HG03520 (cell line): ENCODE measurements around the gene TANGO6.

Experiments
- ATAC-seq: cut with Tn5 transposase; IDR thresholded peaks from one replicate; pipeline ENCODE4 v1.9.1; 2021; ENCODE audit warnings: mild to moderate bottlenecking, moderate library complexity; ENCODE audit not compliant: unreplicated experiment

Gene TANGO6

DNA sequence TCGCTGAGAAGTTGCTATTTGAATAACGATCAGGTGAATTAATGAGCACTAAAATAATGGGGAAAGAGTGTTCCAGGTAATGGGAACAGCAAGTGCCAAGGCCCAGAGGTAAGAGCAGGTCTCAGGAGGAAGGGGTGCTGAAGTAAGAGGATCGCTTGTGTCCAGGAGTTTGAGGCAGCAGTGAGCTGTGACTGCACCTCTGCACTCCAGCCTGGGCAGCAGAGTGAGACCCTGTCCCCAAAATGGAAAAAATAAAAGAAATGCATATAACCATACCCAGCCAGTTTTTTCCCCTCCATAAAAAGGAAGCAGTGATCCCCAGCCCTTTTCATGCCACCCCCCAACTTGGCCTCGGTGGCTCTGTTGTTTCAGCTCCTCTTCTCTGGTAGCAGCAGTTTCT lies 245.4 kb downstream of the TANGO6 start:
- ATAC-seq: no peak

DNA sequence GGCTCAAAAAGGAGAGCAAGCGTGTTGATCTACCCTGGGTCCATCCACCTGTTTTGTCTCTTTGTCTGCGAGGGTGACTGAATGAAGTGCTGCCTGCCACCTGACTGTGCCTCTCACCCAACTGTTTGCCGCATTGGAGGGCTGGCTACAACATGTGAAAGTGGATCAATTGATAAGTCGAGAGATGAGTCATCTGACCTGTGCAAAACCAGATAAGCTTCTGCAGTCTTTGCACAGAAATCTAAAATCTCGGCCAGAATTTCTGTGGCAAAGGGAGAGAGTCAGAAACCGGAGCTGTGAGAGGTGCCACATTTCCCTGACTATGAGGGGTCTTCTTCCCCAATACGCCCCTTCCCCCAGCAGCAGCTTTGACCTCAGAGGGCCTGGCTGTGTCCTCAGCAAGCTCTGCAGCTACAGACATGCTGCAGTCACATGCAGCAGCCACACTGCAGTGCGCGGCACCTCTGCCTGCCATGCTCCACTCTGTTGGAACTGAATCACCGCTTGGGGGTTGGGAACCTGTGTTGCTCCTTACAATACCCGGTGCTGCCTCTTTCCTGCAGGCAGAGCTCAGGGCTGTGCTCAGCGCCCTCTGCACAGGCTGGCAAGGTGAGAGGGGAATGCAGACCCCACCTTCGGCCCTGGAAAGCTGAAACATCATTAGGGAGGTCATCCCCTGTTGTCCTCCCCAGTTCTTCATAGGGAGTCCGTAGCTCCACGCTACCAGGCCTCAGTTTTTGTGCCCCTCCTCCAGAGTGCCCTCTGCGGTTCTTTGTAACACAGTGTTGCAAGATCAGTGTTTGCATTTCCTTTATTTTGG lies 246.0 kb downstream of the TANGO6 start:
- no peak for ATAC-seq

- ATAC-seq: no peak
Measured at GRCh38 chr16:69093974-69094373, 250.6 kb downstream of the TANGO6 start.

DNA sequence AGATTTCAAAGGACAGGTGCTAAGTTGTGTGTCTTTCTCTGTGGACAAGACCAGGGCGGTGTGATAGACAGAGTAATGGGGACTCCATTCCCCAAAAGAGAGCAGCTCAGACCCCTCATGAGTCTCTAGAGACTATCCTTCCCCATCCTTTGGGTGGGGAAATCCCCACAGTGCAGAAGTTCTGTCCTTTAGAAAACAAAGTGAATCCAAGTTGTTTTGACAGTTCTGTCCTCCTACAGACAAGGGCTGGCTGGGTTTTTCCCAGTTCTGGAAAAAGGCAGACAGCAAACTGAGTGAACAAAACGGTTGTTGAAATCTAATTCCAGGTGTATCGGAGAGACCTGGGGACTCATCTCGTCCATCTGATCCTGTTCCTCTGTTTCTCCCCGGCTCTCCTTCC lies 251.2 kb downstream of the TANGO6 start:
- ATAC-seq: no peak

GRCh38 chr16:69095193-69095592 lies 251.9 kb downstream of the TANGO6 start:
- ATAC-seq: no peak

GRCh38 chr16:69100071-69100691 lies 256.9 kb downstream of the TANGO6 start:
- ATAC-seq: no peak

DNA sequence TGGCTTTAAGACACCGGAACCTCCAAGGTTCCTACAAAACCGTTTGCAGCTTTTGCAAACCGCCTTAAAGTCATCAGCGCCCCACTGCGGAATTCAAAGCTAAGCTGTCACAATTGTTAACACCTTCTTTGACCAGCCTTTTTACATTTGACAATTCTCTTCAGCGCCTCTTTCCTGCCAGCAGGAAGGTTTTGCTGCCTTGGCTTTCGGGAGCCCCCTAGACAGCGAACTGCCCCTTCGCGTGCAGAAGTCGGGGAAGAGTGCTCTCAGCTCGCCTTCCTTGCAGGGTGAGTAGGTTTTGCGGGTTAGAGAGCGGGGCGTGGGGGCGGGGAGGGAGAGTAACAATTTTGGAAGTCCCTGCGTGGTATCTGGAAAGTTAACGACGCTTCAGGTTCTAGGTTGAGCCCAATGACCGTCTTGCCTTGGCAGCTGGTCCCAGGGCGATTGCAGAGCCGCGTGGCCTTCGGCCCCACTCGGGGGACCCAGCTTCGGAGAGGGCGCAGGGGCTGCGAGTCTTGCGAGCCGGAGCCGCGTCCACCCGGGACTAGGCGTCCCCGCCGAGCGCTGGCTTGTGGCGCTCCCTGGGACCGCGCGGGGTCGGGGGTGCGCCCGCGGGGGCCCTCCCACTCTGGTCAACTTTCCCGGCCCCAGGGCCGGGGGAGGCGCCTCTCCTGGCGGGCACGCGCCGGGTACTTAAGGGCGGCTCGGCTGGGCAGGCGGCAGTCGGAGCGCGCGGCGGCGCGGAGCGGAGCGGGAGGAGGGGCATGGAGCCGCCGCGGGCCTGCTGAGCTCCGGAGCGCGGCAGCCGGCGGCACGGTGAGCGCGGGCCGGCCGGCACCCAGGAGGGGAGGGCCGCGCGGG lies 262.4 kb downstream of the TANGO6 start, which contains the start of gene HAS3:
TSS of gene HAS3 (plus strand) at position 153 of the 861 bp plus-strand sequence. CDS start 3,743 bp downstream, outside the sequence.
- ATAC-seq: no peak

- no peak for ATAC-seq
Measured at GRCh38 chr16:69106491-69107315, 263.4 kb downstream of the TANGO6 start.

DNA sequence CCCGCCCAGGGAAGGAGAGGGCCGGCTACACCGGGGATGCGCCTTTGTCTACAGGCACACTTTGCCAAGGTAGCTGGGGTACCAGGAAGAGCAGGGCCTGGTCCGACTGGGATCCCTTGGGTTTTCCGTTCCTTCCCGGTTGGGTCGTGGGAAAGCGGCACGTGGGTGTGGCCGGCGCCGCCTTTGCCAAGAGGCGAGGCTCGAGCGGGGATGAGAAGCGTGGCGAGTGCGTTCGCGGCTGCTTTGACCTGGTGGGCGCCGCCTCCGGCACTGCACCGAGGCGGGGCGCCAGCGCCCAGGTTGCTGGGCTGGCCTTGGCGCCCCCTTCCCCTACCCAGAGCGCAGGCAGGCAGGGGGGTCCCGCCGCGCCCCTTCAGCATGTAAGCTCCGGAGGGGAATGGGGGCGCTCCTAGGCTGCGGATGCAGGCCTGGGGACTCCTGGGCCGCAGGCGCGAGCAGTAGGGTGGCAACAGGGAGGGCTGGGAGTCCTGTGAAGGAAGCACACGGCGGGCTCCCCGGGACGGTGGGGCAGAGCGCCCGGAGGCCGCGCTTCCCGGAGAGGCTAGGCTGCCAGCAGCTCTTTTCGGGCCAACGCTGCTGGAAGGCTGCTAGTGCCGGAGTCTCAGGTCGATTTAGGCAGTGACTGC lies 264.1 kb downstream of the TANGO6 start:
- ATAC-seq: no peak

DNA sequence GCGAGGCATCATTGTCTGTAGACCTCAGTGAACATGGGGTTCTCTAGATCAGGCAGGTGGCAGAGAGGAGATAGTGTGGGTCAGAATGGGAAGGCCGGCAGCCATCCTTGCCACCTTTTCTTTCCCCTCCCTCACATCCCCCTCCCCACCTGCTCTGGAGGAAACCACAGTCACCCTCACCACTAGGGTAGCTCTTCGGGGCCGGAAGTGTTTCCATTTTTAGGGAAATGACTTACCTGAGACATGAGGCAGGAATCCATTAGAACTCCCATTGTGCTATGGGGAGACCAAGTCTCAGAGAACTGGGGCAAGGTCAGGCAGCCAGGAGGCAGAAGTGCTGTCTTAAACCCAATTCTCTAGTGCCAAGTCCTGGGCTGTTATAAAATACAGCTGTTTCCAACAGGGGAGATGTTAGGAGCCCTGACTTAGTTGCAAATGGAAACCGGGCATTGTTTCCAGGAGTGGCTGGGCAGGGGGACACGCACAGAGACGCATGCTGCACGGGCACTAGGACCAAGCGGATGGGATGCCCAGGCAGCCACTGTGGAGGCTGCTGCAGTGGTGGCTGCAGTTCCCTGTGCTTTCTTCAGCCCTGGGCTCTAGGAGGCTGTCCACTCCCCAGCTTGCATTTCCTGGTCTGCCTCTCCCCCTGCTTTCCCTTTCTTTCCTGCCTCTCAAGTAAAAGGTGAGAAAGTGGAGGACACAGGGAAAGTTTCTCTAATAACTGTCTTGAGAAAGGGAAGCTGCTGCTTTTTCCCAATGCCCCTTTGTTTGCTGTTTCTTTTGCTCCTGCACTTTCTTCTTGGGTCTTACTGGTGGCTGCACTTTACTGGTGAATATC lies 265.0 kb downstream of the TANGO6 start:
- no peak for ATAC-seq

- no peak for ATAC-seq
Measured at GRCh38 chr16:69108905-69109252, 265.5 kb downstream of the TANGO6 start.

DNA sequence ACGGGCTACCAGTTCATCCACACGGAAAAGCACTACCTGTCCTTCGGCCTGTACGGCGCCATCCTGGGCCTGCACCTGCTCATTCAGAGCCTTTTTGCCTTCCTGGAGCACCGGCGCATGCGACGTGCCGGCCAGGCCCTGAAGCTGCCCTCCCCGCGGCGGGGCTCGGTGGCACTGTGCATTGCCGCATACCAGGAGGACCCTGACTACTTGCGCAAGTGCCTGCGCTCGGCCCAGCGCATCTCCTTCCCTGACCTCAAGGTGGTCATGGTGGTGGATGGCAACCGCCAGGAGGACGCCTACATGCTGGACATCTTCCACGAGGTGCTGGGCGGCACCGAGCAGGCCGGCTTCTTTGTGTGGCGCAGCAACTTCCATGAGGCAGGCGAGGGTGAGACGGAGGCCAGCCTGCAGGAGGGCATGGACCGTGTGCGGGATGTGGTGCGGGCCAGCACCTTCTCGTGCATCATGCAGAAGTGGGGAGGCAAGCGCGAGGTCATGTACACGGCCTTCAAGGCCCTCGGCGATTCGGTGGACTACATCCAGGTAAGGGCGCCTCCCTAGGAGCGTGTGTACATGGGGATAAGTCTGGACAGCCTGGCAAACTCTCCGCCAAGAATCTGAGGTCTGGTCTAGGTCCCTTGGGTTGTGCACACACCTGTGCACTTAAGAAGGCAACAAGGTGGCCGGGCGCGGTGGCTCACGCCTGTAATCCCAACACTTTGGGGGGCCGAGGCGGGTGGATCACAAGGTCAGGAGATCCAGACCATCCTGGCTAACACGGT lies 266.3 kb downstream of the TANGO6 start:
- ATAC-seq: no peak

GRCh38 chr16:69110406-69110805 lies 267.1 kb downstream of the TANGO6 start:
- no peak for ATAC-seq

DNA sequence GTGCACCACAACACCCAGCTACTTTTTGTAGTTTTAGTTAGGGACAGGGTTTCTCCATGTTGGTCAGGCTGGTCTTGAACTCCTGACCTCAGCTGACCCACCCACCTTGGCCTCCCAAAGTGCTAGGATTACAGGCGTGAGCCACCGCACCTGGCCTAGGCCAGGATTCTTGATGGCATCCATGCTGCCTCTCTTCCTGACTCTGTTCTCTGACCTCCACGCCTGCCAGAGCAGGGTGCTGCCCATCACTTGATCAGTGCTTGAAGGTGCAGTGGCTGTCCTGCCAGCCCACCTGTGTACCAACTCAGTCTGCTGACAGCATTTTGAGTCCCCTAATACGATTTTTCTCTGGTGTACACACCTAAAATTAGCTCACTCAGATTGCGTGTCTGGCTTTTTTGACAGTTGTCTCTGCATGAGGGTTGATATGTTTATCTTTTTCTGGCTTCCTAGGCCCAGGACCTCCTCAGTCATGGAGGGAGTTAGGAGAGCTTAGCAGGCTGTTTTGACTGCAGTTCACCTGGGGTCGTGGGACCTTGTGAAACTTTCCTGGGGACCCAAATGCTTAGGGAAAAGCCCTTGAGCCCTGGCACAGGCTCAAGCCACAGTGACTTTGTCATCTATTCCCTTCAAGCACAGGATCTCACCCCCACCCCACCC lies 268.0 kb downstream of the TANGO6 start:
- ATAC-seq: no peak

- ATAC-seq: no peak
Measured at GRCh38 chr16:69111876-69112230, 268.5 kb downstream of the TANGO6 start.

DNA sequence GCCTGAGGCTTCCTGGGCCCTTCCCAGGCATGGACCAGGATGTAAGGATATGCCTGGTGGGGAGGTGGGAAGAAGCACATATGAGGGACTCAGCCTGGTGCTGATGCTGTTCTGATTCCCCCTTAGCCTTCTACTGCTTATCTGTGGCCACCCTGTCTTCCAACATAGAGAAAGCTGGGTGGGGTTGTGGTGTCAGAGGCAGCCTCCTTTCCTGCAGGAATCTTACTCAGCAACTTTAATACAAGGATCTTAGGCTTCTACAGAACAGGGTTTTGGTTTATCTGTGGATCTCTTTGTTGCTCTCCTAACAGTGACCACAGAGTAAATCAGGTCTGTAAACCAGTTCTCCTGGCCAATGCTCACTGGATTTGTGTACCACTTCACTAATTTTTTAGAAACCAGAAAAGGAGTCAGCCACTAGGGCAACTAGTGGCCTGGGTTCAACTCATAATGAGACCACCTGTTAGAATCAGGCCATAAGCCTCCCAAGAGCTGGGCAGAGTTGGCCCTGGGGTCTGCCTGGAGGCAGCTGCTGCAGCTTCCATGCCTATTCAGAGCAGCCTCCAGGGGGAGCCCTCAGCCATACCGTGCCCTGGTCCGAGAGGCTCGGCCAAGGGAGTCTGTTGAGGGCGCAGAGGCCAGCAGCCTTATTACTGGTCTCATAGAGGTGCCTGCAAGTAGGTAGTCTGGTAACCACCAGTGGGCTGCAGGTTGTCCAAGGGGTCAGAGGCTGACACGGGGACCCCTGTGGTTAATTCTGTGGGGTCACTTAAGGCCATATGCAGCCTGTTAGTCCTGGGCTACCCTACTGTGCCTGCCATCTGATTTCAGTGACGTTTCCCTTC lies 269.2 kb downstream of the TANGO6 start:
- no peak for ATAC-seq

DNA sequence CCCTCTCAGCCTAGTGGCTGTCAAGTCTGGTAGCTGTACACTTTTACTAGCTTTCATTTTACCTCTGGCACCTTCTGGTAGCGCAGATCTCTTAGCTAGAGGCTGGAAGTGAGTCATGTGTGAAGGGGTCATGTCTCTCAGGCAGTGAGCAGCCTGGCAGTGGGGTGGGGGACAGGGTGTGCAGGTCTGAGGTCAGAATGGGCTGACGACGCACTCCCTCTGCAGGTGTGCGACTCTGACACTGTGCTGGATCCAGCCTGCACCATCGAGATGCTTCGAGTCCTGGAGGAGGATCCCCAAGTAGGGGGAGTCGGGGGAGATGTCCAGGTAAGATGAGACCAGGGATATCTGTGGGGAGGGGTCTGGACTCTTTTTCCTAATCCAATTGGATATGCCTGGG lies 269.9 kb downstream of the TANGO6 start:
- no peak for ATAC-seq
